H1 (cell line): ENCODE measurements around the gene TTC3. TPM values are rescaled to one million over a fixed set of nuclear protein-coding genes. Genes with fewer than 3 reads are reported as not detected.

ENCODE experiments used
- CTCF ChIA-PET: fragments of 300-600 bp; sonication (Branson Sonifier 250); formaldehyde crosslinking; loops from one replicate; lab custom pipeline; 2021; ENCODE audit not compliant: partially characterized antibody; lab: Charles Lee
- POLR2A ChIA-PET: fragments of 300-600 bp; sonication (Branson Sonifier 250); formaldehyde crosslinking; loops from one replicate; lab custom pipeline; 2021; ENCODE audit warnings: inconsistent platforms; ENCODE audit not compliant: partially characterized antibody; lab: Charles Lee
- DNase-seq, 2 experiments: peaks; one replicate each; pipeline versions ENCODE4 v3.0.0 to v3.0.0-alpha.2; 2010 to 2022; ENCODE audit warnings: low spot score in 2 of 2, low read depth in 1 of 2, mixed read lengths in 1 of 2
- FAIRE-seq: peaks from 2 replicates; lab custom pipeline; 2011; peaks lifted over from hg19 to GRCh38; lab: Jason Lieb, UNC
- H2AFZ ChIP-seq: 2 replicates; pipeline ENCODE4 v1.8.1; 2012; ENCODE audit warnings: low read length, inconsistent platforms
- H2AK5ac ChIP-seq: 2 replicates; pipeline ENCODE4 v1.6.1; 2013; ENCODE audit warnings: low read depth, low read length
- H2BK120ac ChIP-seq: replicated peaks from 2 replicates; pipeline ENCODE3; 2013; ENCODE audit warnings: low read depth, low read length, inconsistent platforms
- H2BK12ac ChIP-seq: 2 replicates; pipeline ENCODE4 v1.6.1; 2013; ENCODE audit warnings: low read depth, low read length
- H2BK15ac ChIP-seq: 2 replicates; pipeline ENCODE4 v1.6.1; 2013; ENCODE audit warnings: low read length
- H2BK20ac ChIP-seq: 2 replicates; pipeline ENCODE4 v1.6.1; 2013; ENCODE audit warnings: low read length
- H2BK5ac ChIP-seq: 2 replicates; pipeline ENCODE4 v1.6.1; 2013; ENCODE audit warnings: low read depth, low read length
- H3K14ac ChIP-seq: 2 replicates; pipeline ENCODE4 v1.6.1; 2013; ENCODE audit warnings: inconsistent platforms; ENCODE audit not compliant: insufficient read length
- H3K18ac ChIP-seq: 2 replicates; pipeline ENCODE4 v1.6.1; 2013; ENCODE audit warnings: low read length; ENCODE audit errors: extremely low read depth
- H3K23ac ChIP-seq: 2 replicates; pipeline ENCODE4 v1.6.1; 2013; ENCODE audit warnings: inconsistent platforms; ENCODE audit not compliant: insufficient read length
- H3K23me2 ChIP-seq: 2 replicates; pipeline ENCODE4 v1.6.1; 2013; ENCODE audit warnings: low read depth, low read length
- H3K27ac ChIP-seq: 2 replicates; pipeline ENCODE4 v1.6.1; 2011; ENCODE audit warnings: low read depth, low read length, inconsistent platforms
- H3K27me3 ChIP-seq, 4 experiments: replicated peaks in 1 of 4; 1 replicate in 1 of 4; 2 replicates in 3 of 4; pipeline versions ENCODE4 v1.6.1 to v1.8.1; 2011 to 2013; ENCODE audit warnings: low read length in 3 of 4, mild to moderate bottlenecking in 3 of 4, inconsistent platforms in 2 of 4, mixed read lengths in 2 of 4, moderate library complexity in 1 of 4; ENCODE audit not compliant: control insufficient read depth in 3 of 4, insufficient read depth in 3 of 4; ENCODE audit errors: extremely low read depth in 1 of 4
- H3K36me3 ChIP-seq, 4 experiments: 2 replicates each; pipeline versions ENCODE4 v1.6.1 to v1.8.1; 2011 to 2013; ENCODE audit warnings: mild to moderate bottlenecking in 4 of 4, low read length in 3 of 4, moderate library complexity in 2 of 4, control low read depth in 1 of 4, inconsistent platforms in 1 of 4; ENCODE audit not compliant: insufficient read depth in 4 of 4, control insufficient read depth in 2 of 4
- H3K4ac ChIP-seq: replicated peaks from 2 replicates; pipeline ENCODE3; 2013; ENCODE audit warnings: low read length, low read depth, mixed read lengths, inconsistent platforms; ENCODE audit not compliant: insufficient read length
- H3K4me1 ChIP-seq, 4 experiments: replicated peaks in 1 of 4; 1 replicate in 1 of 4; 2 replicates in 3 of 4; pipeline versions ENCODE4 v1.6.1 to v1.8.1; 2011 to 2013; ENCODE audit warnings: low read length in 3 of 4, inconsistent platforms in 2 of 4, mixed read lengths in 1 of 4; ENCODE audit not compliant: insufficient read depth in 4 of 4, control insufficient read depth in 3 of 4
- H3K4me2 ChIP-seq, 2 experiments: 2 replicates each; pipeline versions ENCODE4 v1.6.1 to v1.8.1; 2011 to 2013; ENCODE audit warnings: low read depth in 2 of 2, low read length in 2 of 2, control low read depth in 1 of 2, inconsistent platforms in 1 of 2, mild to moderate bottlenecking in 1 of 2; ENCODE audit not compliant: insufficient read depth in 1 of 2
- H3K4me3 ChIP-seq, 4 experiments: fragments of 200-600, 300-600 bp in 1 of 4; sonication (generic), shearing (Covaris generic), sonication (Bioruptor Twin) in 1 of 4; 2 replicates each; pipeline versions ENCODE4 v1.5.1 to v1.8.1; 2011 to 2016; ENCODE audit warnings: low read length in 4 of 4, low read depth in 3 of 4, control low read depth in 2 of 4, inconsistent platforms in 2 of 4, mild to moderate bottlenecking in 2 of 4, mixed read lengths in 1 of 4, moderate library complexity in 1 of 4; ENCODE audit not compliant: insufficient read depth in 2 of 4; ENCODE audit errors: extremely low read depth in 1 of 4
- H3K56ac ChIP-seq: replicated peaks from 2 replicates; pipeline ENCODE3; 2013; ENCODE audit warnings: low read depth, mild to moderate bottlenecking, mixed read lengths, low read length, inconsistent platforms; ENCODE audit not compliant: insufficient read length
- H3K79me1 ChIP-seq: 2 replicates; pipeline ENCODE4 v1.6.1; 2013; ENCODE audit warnings: low read depth, low read length, control low read depth
- H3K79me2 ChIP-seq, 2 experiments: 2 replicates each; pipeline versions ENCODE4 v1.6.1 to v1.8.1; 2012 to 2013; ENCODE audit warnings: low read length in 2 of 2, mild to moderate bottlenecking in 2 of 2, inconsistent platforms in 1 of 2; ENCODE audit not compliant: insufficient read depth in 2 of 2, control insufficient read depth in 1 of 2
- H3K9ac ChIP-seq, 4 experiments: replicated peaks in 1 of 4; 1 replicate in 1 of 4; 2 replicates in 3 of 4; pipeline versions ENCODE4 v1.6.1 to v1.8.1; 2011 to 2013; ENCODE audit warnings: low read depth in 3 of 4, low read length in 3 of 4, control low read depth in 2 of 4, mild to moderate bottlenecking in 2 of 4, moderate library complexity in 2 of 4, inconsistent platforms in 1 of 4; ENCODE audit errors: extremely low read depth in 1 of 4
- H3K9me3 ChIP-seq, 2 experiments: 2 replicates each; pipeline versions ENCODE4 v1.6.1 to v1.8.1; 2012 to 2013; ENCODE audit warnings: mild to moderate bottlenecking in 2 of 2, moderate library complexity in 2 of 2, control low read depth in 1 of 2, inconsistent platforms in 1 of 2, low read depth in 1 of 2, low read length in 1 of 2, mixed read lengths in 1 of 2; ENCODE audit not compliant: insufficient read depth in 2 of 2
- H4K20me1 ChIP-seq, 2 experiments: replicated peaks in 1 of 2; 2 replicates each; pipeline versions ENCODE3 to v1.8.1; 2011 to 2013; ENCODE audit warnings: inconsistent platforms in 2 of 2, low read length in 2 of 2, mild to moderate bottlenecking in 1 of 2; ENCODE audit not compliant: insufficient read depth in 2 of 2, control insufficient read depth in 1 of 2
- H4K5ac ChIP-seq: 2 replicates; pipeline ENCODE4 v1.6.1; 2013; ENCODE audit warnings: low read length, low read depth, mixed read lengths, inconsistent platforms; ENCODE audit not compliant: insufficient read length
- H4K8ac ChIP-seq: 2 replicates; pipeline ENCODE4 v1.8.0; 2013; ENCODE audit warnings: mild to moderate bottlenecking, moderate library complexity, low read length, inconsistent platforms; ENCODE audit not compliant: insufficient read depth; ENCODE audit errors: extremely low read depth
- H4K91ac ChIP-seq: replicated peaks from 2 replicates; pipeline ENCODE3; 2013; ENCODE audit warnings: low read length, mixed read lengths, inconsistent platforms; ENCODE audit not compliant: insufficient read length
- PHF8 ChIP-seq: fragments of 200-600 bp; sonication (generic); conservative IDR thresholded peaks from 2 replicates; pipeline ENCODE4 v1.7.1; 2012; ENCODE audit warnings: low read depth, mild to moderate bottlenecking, inconsistent platforms, low read length, moderate library complexity
- TCF12 ChIP-seq: IDR thresholded peaks from 2 replicates; pipeline ENCODE4 v1.6.1; 2011; ENCODE audit warnings: low read depth, mild to moderate bottlenecking, low read length
- WGBS, 2 experiments: shearing (Covaris generic) in 1 of 2; methylation state at CpG; one replicate each; pipeline versions ENCODE4 v1.1.6 to v1.1.7; 2013 to 2015; ENCODE audit warnings: low lambda C conversion rate in 2 of 2, mixed read lengths in 2 of 2, inconsistent platforms in 1 of 2, low coverage in 1 of 2, missing lambda C conversion rate in 1 of 2; ENCODE audit not compliant: insufficient replicate concordance in 2 of 2, insufficient coverage in 1 of 2, insufficient read length in 1 of 2; ENCODE audit errors: extremely low coverage in 1 of 2, missing lambda C conversion rate in 1 of 2; 5-methylcytosine and 5-hydroxymethylcytosine counted together
- polyA plus RNA-seq, 7 experiments: library from polyadenylated mRNA; depleted of rRNA in 3 of 7; stranded (reverse) in 5 of 7; unstranded in 2 of 7; fragments of >200 nt in 5 of 7; fragments of 200-250 nt in 2 of 7; gene quantifications; 1 replicate in 5 of 7; 2 replicates in 1 of 7; 4 replicates in 1 of 7; pipeline versions ENCODE4 v1.2.1 to v1.2.3, GENCODE V29; 2011 to 2013; ENCODE audit warnings: missing spikeins in 2 of 7, mixed read lengths in 2 of 7
- total RNA-seq: library from RNA; stranded (reverse); fragmentation: NEBNext Ultra II Directional; extraction: Animal tissue kit (Norgen Biotek cat#: 25700); gene quantifications from 2 replicates; pipeline ENCODE4 v1.2.1, GENCODE V29; 2021

The TTC3 gene
- total and polyA plus RNA-seq, 2 of the 8 experiments (the other 6 are each of a cell fraction or from before 2014, with no cell fraction given): 11.0 to 36.2 TPM

DNA sequence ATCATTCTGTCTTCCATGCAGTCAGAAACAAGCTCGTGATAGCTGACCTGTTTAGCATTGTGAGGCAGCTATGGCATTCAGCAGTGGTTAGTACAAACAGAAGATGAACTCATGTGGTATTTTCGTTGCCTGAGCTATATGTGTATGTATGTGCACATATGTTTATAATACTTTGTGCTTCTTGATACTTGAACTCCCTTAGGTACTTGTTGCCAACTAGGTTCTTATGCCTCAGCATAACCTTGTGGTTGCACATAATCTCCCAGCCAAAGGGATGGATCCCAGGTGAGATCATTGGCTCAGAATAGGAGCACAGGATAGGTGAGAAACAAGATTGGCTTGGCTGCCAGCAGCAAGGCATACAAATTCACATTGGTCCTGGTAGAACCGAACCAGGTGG, 108.0 kb downstream of the TTC3 start:
- no peak overlapping the region for H3K14ac ChIP-seq
- no peaks in the 10 kb centered on the region for H3K79me2 ChIP-seq
- H2BK12ac ChIP-seq: no peak overlapping the region
- H2BK15ac ChIP-seq: no peak overlapping the region
- no peak overlapping the region for H3K27ac ChIP-seq
- no peak overlapping the region for H3K4ac ChIP-seq
- H3K4me3 ChIP-seq: no peak overlapping the region
- H3K9me3 ChIP-seq: no peaks in the 10 kb centered on the region
- no peak for DNase-seq
- ChIA-PET POLR2A (interaction anchor here (1.5 kb wide), 1 partner anchor 10 kb away, joined by 3 read pairs; no protein-coding TSS in a partner anchor), CTCF (interaction anchor here (0.6 kb wide), 1 partner anchor 46 kb away, joined by 3 read pairs; no protein-coding TSS in a partner anchor)
- H2BK5ac ChIP-seq: no peak overlapping the region
- no peak overlapping the region for H4K91ac ChIP-seq
- no peak overlapping the region for H2AK5ac ChIP-seq
- no peak overlapping the region for H3K9ac ChIP-seq
- TF ChIP-seq PHF8 (no peak), TCF12 (no peak)
- no peaks in the 10 kb centered on the region for H3K79me1 ChIP-seq
- no peak for FAIRE-seq
- no peaks in the 10 kb centered on the region for H3K27me3 ChIP-seq
- H2AFZ ChIP-seq: no peak overlapping the region
- no peak overlapping the region for H2BK120ac ChIP-seq
- H3K56ac ChIP-seq: no peak overlapping the region
- H3K36me3 ChIP-seq: no peaks in the 10 kb centered on the region; a peak in 1 of 8 replicates
- no peak overlapping the region for H2BK20ac ChIP-seq
- no peaks in the 10 kb centered on the region for H3K23me2 ChIP-seq
- peaks cover 0 to 6% of the 10 kb centered on the region in 2 experiments for H4K20me1 ChIP-seq
- no peaks in the 10 kb centered on the region; a peak in 1 of 7 replicates for H3K4me1 ChIP-seq
- no peak overlapping the region for H3K23ac ChIP-seq
- H4K8ac ChIP-seq: no peak overlapping the region
- H3K18ac ChIP-seq: no peak overlapping the region
- H3K4me2 ChIP-seq: no peak overlapping the region
- no peak overlapping the region for H4K5ac ChIP-seq
- 94% methylated on average over 3 of the region's 3 CpGs; no CpG with 5 or more reads in 1 of the 2 experiments for WGBS, 2 experiments
